ENCODE data around the gene PLIN3.

The PLIN3 gene

DNA sequence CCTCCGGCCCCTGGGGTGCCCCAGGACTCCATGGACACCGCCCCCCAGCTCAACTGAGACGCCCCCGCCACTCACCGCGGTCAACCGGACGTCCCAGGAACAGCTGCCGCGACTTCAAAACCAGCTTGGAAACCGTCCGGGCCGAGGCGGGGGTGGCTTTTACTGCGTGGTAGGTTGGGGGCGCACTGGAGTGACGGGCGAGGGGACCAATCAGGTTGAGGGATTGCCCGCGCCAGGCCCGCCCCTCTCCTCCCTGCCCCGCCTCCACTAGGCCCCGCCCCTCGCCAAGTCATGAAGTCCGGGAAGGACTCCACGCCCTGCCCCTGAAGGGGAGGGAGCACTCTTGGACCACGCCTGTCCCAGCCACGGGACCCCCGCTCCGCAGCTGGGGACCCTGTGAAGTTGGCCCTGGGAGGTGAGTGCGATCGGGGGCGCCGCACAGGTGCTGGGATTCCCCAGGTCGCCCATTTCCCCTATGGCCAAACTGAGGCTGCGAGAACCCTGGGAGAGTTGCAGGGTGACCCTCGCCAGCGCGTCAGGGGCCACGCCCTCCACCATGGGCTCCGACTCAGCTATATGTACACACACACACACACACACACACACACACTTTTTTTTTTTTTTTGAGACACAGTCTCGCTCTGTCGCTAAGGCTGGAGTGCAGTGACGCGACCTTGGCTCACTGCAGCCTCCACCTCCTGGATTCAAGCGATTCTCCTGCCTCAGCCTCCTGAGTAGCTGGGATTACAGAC is at the start of gene PLIN3:
Gene PLIN3, minus strand, starts transcription at position 134 of the 752 bp plus-strand sequence. CDS start 6,273 bp downstream, outside the sequence.
- TF ChIP-seq TCF4 (CRISPR knock-in tag; IDR thresholded peaks at IDR 0.05; ENCODE audit: borderline replicate concordance) (no peak), OSR1 (CRISPR knock-in tag; IDR thresholded peaks at IDR 0.05) (no peak), GLIS3 (CRISPR knock-in tag; IDR thresholded peaks at IDR 0.05) (0 out of 2 replicates have a peak, but pooled peaks have one; percentile 17), ZFP3 (CRISPR knock-in tag; IDR thresholded peaks at IDR 0.05) (0 out of 2 replicates have a peak, but pooled peaks have one; percentile 23), ARNTL (CRISPR knock-in tag; IDR thresholded peaks at IDR 0.05; ENCODE audit: borderline replicate concordance, low read depth) (no peak)
- peak; percentile 88 for ATAC-seq

DNA sequence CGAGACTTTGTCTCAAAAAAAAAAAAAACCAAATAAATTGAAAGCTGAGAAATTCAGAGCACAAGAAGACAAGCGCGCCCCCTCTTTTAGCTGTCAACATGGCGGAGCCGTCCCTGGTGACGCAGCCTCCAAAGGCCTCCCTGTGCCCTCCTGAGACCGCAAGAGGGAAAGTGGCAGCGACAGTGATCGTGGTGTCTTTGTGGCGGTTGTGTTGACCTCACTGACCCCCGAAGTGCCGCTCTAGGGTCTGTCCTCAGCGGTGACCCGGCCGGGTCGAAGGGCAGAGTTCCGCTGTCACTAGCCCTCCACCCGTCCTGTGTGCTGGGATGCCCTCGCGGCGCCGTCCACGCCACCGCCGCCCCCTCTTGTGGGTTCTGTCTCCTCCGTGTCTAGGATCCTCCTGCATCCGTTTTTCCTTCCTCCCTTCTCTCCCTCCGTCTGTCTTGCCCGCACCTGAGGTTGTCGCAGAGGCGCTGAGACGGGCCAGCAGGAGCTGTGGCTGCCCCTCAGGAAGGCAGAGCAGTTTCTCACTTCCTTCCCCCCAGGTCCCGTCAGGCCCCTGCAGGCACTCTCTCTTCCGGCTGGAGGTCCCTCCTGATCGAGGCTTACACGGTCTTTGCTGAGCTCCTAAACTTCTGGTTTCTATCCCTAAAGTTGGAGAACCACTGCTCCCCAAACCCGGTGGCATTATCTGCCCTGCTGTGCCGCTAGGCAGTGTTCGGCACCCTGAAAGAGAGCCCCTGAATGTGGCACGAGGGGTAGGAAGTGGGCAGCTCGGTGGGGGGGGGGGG is 49.0 kb upstream of the PLIN3 start:
- ATAC-seq = no peak

GRCh38 chr19:4914736-4915501 is 47.5 kb upstream of the PLIN3 start:
- peak; percentile 57 for ATAC-seq

More for the DNA sequence above, 49.0 kb upstream of the PLIN3 start:
- TF ChIP-seq ZFP30 (CRISPR knock-in tag; IDR thresholded peaks at IDR 0.05) (no peak), OSR1 (CRISPR knock-in tag; IDR thresholded peaks at IDR 0.05) (no peak), ZFP3 (CRISPR knock-in tag; IDR thresholded peaks at IDR 0.05) (no peak), SNAI2 (CRISPR knock-in tag; IDR thresholded peaks at IDR 0.05) (no peak), ESRRG (CRISPR knock-in tag; IDR thresholded peaks at IDR 0.05) (no peak), RARB (CRISPR knock-in tag; IDR thresholded peaks at IDR 0.05) (no peak), PPARA (CRISPR knock-in tag; IDR thresholded peaks at IDR 0.05; ENCODE audit: borderline replicate concordance) (no peak), CSDC2 (CRISPR knock-in tag; IDR thresholded peaks at IDR 0.05) (no peak)
- TF ChIP-seq, protein P1, sequence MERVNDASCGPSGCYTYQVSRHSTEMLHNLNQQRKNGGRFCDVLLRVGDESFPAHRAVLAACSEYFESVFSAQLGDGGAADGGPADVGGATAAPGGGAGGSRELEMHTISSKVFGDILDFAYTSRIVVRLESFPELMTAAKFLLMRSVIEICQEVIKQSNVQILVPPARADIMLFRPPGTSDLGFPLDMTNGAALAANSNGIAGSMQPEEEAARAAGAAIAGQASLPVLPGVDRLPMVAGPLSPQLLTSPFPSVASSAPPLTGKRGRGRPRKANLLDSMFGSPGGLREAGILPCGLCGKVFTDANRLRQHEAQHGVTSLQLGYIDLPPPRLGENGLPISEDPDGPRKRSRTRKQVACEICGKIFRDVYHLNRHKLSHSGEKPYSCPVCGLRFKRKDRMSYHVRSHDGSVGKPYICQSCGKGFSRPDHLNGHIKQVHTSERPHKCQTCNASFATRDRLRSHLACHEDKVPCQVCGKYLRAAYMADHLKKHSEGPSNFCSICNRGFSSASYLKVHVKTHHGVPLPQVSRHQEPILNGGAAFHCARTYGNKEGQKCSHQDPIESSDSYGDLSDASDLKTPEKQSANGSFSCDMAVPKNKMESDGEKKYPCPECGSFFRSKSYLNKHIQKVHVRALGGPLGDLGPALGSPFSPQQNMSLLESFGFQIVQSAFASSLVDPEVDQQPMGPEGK (CRISPR knock-in tag; IDR thresholded peaks at IDR 0.05; ENCODE audit: borderline replicate concordance) = no peak
- TF ChIP-seq, protein P2, sequence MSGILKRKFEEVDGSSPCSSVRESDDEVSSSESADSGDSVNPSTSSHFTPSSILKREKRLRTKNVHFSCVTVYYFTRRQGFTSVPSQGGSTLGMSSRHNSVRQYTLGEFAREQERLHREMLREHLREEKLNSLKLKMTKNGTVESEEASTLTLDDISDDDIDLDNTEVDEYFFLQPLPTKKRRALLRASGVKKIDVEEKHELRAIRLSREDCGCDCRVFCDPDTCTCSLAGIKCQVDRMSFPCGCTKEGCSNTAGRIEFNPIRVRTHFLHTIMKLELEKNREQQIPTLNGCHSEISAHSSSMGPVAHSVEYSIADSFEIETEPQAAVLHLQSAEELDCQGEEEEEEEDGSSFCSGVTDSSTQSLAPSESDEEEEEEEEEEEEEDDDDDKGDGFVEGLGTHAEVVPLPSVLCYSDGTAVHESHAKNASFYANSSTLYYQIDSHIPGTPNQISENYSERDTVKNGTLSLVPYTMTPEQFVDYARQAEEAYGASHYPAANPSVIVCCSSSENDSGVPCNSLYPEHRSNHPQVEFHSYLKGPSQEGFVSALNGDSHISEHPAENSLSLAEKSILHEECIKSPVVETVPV (CRISPR knock-in tag; IDR thresholded peaks at IDR 0.05) = no peak

More at GRCh38 chr19:4914736-4915501, 47.5 kb upstream of the PLIN3 start:
- TF ChIP-seq, protein P2 (CRISPR knock-in tag; IDR thresholded peaks at IDR 0.05) = no peak
- TF ChIP-seq ZNF8 (CRISPR knock-in tag; IDR thresholded peaks at IDR 0.05) (no peak), CSDC2 (CRISPR knock-in tag; IDR thresholded peaks at IDR 0.05) (no peak), PPARA (CRISPR knock-in tag; IDR thresholded peaks at IDR 0.05; ENCODE audit: borderline replicate concordance) (no peak), ZC3H10 (CRISPR knock-in tag; IDR thresholded peaks at IDR 0.05) (no peak), SNAI2 (CRISPR knock-in tag; IDR thresholded peaks at IDR 0.05) (no peak), TCF4 (CRISPR knock-in tag; IDR thresholded peaks at IDR 0.05; ENCODE audit: borderline replicate concordance) (no peak), ARNTL (CRISPR knock-in tag; IDR thresholded peaks at IDR 0.05; ENCODE audit: borderline replicate concordance, low read depth) (no peak), ZNF70 (CRISPR knock-in tag; IDR thresholded peaks at IDR 0.05) (no peak), ESRRG (CRISPR knock-in tag; IDR thresholded peaks at IDR 0.05) (no peak)
- TF ChIP-seq, protein P1 (CRISPR knock-in tag; IDR thresholded peaks at IDR 0.05; ENCODE audit: borderline replicate concordance) = no peak

All from SK-N-SH treated with all-trans-retinoic acid at 6 μM for 48 hours (cell line).